NOMO-1 (cell line): ENCODE measurements around the gene GEMIN7.

Source experiments
- DNase-seq, 2 experiments: peaks; one replicate each; lab custom pipeline; 2025; ENCODE audit not compliant: unreplicated experiment in 2 of 2; lab: John Stamatoyannopoulos, UW

The GEMIN7 gene

GRCh38 chr19:45059258-45059965, 19.6 kb upstream of the GEMIN7 start:
- peak; percentile 53 to 59 for DNase-seq

- DNase-seq: no peak
Measured at GRCh38 chr19:45061965-45062364, 17.1 kb upstream of the GEMIN7 start.

GRCh38 chr19:45063851-45064801, 14.9 kb upstream of the GEMIN7 start:
- no peak for DNase-seq

GRCh38 chr19:45066921-45067661, 12.0 kb upstream of the GEMIN7 start:
- DNase-seq: no peak

- no peak for DNase-seq
Measured at GRCh38 chr19:45068041-45068440, 11.0 kb upstream of the GEMIN7 start.

- DNase-seq: no peak
Measured at GRCh38 chr19:45069056-45069455, 10.0 kb upstream of the GEMIN7 start.

GRCh38 chr19:45070214-45070613, 8.8 kb upstream of the GEMIN7 start:
- no peak for DNase-seq

- no peak for DNase-seq
Measured at GRCh38 chr19:45070861-45071544, 8.1 kb upstream of the GEMIN7 start.

GRCh38 chr19:45071545-45071938, 7.5 kb upstream of the GEMIN7 start:
- no peak for DNase-seq

GRCh38 chr19:45071969-45072790, 6.9 kb upstream of the GEMIN7 start:
- no peak for DNase-seq

- peak in 1 of 2 experiments; percentile 31 for DNase-seq
Measured at GRCh38 chr19:45074744-45075300, 4.2 kb upstream of the GEMIN7 start.

GRCh38 chr19:45075301-45076028, 3.6 kb upstream of the GEMIN7 start:
- peak; percentile 96 to 97 for DNase-seq

- peak; percentile 76 to 80 for DNase-seq
Measured at GRCh38 chr19:45076029-45076850, 2.8 kb upstream of the GEMIN7 start, which contains the start of gene ZNF296. ZNF296 (minus strand) TSS chr19:45076478; CDS start chr19:45076373, 105 bp downstream.

GRCh38 chr19:45076851-45077730, 2.0 kb upstream of the GEMIN7 start:
- DNase-seq: no peak

- no peak for DNase-seq
Measured at GRCh38 chr19:45078390-45079062, 534 bp upstream of the GEMIN7 start.

- DNase-seq: no peak
Measured at GRCh38 chr19:45079911-45080370, 881 bp downstream of the GEMIN7 start.
